Mammary epithelial cell (primary cell): Measurements from ENCODE around the gene CHI3L1.

Experiments used
- CTCF ChIP-seq, 2 donors: IDR thresholded peaks in 1 of 2; conservative IDR thresholded peaks in 1 of 2; 2 replicates each; pipeline ENCODE4 v1.5.1; 2011 to 2012; ENCODE audit warnings: inconsistent platforms in 2 of 2, low read length in 2 of 2, mild to moderate bottlenecking in 2 of 2, control low read depth in 1 of 2, low read depth in 1 of 2; ENCODE audit not compliant: insufficient read depth in 1 of 2; ENCODE audit errors: extremely low read depth in 1 of 2
- EZH2 ChIP-seq: IDR thresholded peaks from 2 replicates; pipeline ENCODE4 v1.6.1; 2012; ENCODE audit warnings: low read length, inconsistent platforms, borderline replicate concordance

- TF ChIP-seq CTCF (conservative IDR thresholded peaks at IDR 0.05 in 1 of 2, IDR thresholded peaks at IDR 0.05 in 1 of 2; ENCODE audit: extremely low read depth in 1 of 2, insufficient read depth in 1 of 2, low read depth in 1 of 2, low read length in 2 of 2) = no peak
- no peak for TF ChIP-seq EZH2
These were observed 14.9 kb downstream of the CHI3L1 start for GRCh38 chr1:203171341-203172183.
